T-helper 2 cell treated with Interferon-gamma antibody and Interleukin-4, amounts not matched to agents 5 μg/mL and 100 μg/mL, for 36 hours (primary cell): Measurements from ENCODE around the gene TFCP2L1.
"Not testable (repeated sequence)": the region's sequence is repeated elsewhere in the genome, so short reads cannot be mapped to it uniquely, and the experiment has no call there.

Experiments used
- DNase-seq: peaks from one replicate; pipeline ENCODE4 v3.0.0; 2021; ENCODE audit warnings: low spot score
- H3K27ac Mint-ChIP-seq: one replicate; pipeline ENCODE4 v1.8.0; 2021; ENCODE audit warnings: mild to moderate bottlenecking, mixed read lengths
- H3K27me3 Mint-ChIP-seq: one replicate; pipeline ENCODE4 v1.8.0; 2021; ENCODE audit warnings: low read depth, mixed read lengths
- H3K36me3 Mint-ChIP-seq: one replicate; pipeline ENCODE4 v1.8.0; 2021; ENCODE audit warnings: low read depth, mixed read lengths
- H3K4me1 Mint-ChIP-seq: one replicate; pipeline ENCODE4 v1.8.0; 2021; ENCODE audit warnings: low read depth, mixed read lengths
- H3K4me3 Mint-ChIP-seq: one replicate; pipeline ENCODE4 v1.8.0; 2022; ENCODE audit warnings: mild to moderate bottlenecking, moderate library complexity, mixed read lengths
- H3K9me3 Mint-ChIP-seq: one replicate; pipeline ENCODE4 v1.8.0; 2021; ENCODE audit warnings: mixed read lengths

Gene TFCP2L1

DNA sequence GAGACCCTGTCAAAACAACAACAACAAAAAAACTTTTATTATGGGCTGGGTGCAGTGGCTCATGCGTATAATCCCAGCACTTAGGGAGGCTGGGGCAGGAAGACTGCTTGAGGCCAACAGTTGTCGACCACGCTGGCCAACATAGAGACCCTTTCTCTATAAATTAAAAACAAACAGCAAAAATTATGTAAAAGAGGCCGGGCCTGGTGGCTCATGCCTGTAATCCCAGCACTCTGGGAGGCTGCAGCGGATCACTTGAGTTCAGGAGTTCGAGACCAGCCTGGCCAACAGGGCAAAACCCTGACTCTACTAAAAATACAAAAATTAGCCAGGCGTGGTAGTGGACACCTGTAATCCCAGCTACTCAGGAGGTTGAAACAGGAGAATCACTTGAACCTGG lies 15.6 kb downstream of the TFCP2L1 start:
- H3K27ac Mint-ChIP-seq: not testable (repeated sequence)

DNA sequence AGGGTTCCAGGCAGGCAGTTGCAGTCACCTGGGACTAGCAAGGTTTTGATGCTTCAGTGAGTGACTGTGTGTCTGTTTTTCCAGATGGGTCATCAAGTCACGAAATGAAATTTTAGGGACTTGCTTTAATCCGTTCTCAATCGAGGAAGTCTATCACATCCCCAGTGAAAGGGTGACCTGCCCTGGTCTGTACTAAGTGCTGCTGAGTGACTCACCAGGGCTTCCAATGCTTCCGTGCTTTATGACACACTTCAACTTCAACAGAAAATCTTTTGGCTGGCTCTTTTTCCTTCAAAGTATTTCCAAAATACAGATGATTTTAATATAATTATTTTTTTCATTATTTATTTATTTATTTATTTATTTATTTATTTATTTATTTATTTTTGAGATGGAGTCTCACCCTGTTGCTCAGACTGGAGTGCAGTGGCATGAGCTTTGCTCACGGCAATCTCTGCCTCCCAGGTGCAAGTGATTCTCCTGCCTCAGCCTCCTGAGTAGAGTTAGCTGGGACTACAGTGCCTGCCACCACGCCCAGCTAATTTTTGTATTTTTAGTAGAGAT lies 18.4 kb downstream of the TFCP2L1 start:
- Mint-ChIP-seq H3K4me1 (no peaks in the 10 kb centered on the region), H3K27me3 (peaks cover 2% of the 10 kb centered on the region), H3K36me3 (no peaks in the 10 kb centered on the region), H3K9me3 (no peaks in the 10 kb centered on the region), H3K4me3 (no peak overlapping the region), H3K27ac (no peak overlapping the region)
- no peak for DNase-seq

More for the DNA sequence above, 15.6 kb downstream of the TFCP2L1 start:
- not testable (repeated sequence) for H3K4me3 Mint-ChIP-seq, H3K9me3 Mint-ChIP-seq, H3K27me3 Mint-ChIP-seq, DNase-seq, H3K36me3 Mint-ChIP-seq, H3K4me1 Mint-ChIP-seq

DNA sequence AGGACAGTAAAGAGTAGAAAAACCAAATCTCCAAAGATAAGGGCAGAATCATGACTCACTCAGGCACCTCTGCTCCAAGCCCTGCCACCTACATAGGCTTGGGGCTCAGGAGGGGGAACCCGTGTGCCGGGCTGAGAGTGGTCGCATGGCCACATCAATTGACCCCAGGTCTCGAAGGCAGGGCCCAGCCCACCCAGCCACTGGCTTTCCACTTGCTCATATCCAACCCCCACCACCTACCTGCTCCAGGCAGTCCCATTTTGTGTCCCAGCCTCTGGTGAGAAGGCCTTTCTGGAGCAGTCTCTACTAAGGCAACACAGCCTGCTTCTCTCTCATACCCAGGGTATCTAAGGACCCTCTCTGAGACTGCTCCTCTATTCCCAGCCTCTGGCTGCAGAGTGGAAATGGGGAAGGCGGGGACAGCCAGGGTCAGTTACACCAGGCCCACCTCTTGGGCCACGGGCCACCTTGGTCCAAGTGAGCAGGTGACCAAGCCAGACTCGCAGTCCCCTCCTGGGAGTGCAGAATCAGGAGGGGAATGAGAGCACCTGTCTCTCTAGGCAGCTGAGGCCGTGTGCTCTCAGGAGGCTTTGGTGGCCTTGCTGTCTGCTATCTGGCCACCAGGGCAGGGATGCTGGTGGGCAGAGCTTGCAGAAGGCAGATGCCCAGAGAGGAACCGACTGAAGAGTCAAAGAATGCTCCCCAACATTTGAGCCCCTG lies 20.8 kb downstream of the TFCP2L1 start:
- Mint-ChIP-seq H3K27me3 (peaks cover 2% of the 10 kb centered on the region), H3K36me3 (no peaks in the 10 kb centered on the region)

DNA sequence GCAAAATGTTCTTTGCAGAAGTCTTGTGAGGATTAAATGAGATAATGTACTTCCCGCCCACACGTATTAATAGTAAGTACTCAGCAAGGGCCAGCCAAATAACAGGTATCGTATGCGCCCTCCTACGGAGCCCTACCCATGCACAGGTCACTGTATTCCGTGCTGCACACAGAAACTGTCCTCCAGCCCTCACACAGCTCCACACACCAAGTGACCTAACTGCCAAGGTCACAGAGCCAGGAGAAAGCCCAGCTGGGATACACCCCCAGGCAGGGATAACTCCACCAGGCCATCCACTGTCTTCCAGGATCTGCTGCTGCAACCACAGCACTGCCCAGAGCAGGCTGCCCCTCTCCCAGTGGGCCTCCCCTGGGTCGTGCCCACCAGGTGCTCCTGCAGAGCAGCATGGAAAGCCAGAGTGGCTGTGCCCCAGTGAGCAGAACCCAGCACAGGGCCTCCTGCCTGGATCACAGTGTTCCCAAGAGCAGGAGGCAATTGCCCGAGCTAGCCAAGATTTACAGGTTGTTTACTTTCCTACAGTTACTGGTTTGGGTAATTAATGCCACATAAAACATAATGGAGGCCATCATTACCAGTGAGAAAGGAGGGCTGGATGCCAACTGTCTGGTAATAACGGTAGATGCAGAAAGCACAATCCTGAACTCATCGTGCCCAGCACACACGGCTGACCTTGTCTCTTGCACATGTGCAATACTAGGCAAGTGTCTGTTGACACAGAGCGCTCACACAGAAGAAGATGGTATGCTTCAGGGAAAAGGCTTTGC lies 24.4 kb downstream of the TFCP2L1 start:
- Mint-ChIP-seq H3K4me1 (peaks cover 2% of the 10 kb centered on the region), H3K27ac (no peak overlapping the region), H3K4me3 (no peak overlapping the region), H3K9me3 (no peaks in the 10 kb centered on the region), H3K27me3 (peaks cover 4% of the 10 kb centered on the region), H3K36me3 (no peaks in the 10 kb centered on the region)
- no peak for DNase-seq

More for the DNA sequence above, 20.8 kb downstream of the TFCP2L1 start:
- DNase-seq: no peak
- H3K27ac Mint-ChIP-seq: no peak overlapping the region
- H3K4me3 Mint-ChIP-seq: no peak overlapping the region
- no peaks in the 10 kb centered on the region for H3K4me1 Mint-ChIP-seq
- H3K9me3 Mint-ChIP-seq: no peaks in the 10 kb centered on the region

- peaks cover 2% of the 10 kb centered on the region for H3K4me1 Mint-ChIP-seq
- no peaks in the 10 kb centered on the region for H3K36me3 Mint-ChIP-seq
- H3K27me3 Mint-ChIP-seq: peaks cover 4% of the 10 kb centered on the region
- H3K9me3 Mint-ChIP-seq: no peaks in the 10 kb centered on the region
- no peak overlapping the region for H3K27ac Mint-ChIP-seq
- no peak for DNase-seq
- H3K4me3 Mint-ChIP-seq: no peak overlapping the region
These were observed 27.0 kb downstream of the TFCP2L1 start for GRCh38 chr2:121258051-121258450.

DNA sequence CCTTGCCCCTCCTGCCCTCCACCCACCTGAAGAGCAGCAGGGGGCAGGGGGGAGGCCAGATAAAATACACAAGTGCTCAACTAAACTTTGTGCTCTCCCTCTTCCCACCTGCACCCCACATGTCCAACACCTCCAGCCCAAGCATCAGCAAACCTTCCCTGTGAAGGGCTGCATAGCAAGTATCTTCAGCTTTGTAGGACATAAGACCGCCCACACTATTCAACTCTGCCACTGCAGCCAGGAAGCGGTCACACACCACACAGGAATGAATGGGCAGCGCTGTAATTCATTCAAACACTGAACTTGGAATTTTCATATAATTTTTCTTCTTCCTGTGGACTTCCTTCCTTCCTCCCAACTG lies 27.5 kb downstream of the TFCP2L1 start:
- H3K4me1 Mint-ChIP-seq: peaks cover 2% of the 10 kb centered on the region
- peaks cover 4% of the 10 kb centered on the region for H3K27me3 Mint-ChIP-seq
- no peak overlapping the region for H3K27ac Mint-ChIP-seq
- no peak for DNase-seq
- H3K36me3 Mint-ChIP-seq: no peaks in the 10 kb centered on the region
- no peaks in the 10 kb centered on the region for H3K9me3 Mint-ChIP-seq
- no peak overlapping the region for H3K4me3 Mint-ChIP-seq

GRCh38 chr2:121256720-121257479 lies 28.1 kb downstream of the TFCP2L1 start:
- Mint-ChIP-seq H3K9me3 (no peaks in the 10 kb centered on the region), H3K36me3 (no peaks in the 10 kb centered on the region), H3K4me3 (no peak overlapping the region), H3K4me1 (peaks cover 2% of the 10 kb centered on the region), H3K27me3 (peaks cover 4% of the 10 kb centered on the region), H3K27ac (no peak overlapping the region)
- no peak for DNase-seq

DNA sequence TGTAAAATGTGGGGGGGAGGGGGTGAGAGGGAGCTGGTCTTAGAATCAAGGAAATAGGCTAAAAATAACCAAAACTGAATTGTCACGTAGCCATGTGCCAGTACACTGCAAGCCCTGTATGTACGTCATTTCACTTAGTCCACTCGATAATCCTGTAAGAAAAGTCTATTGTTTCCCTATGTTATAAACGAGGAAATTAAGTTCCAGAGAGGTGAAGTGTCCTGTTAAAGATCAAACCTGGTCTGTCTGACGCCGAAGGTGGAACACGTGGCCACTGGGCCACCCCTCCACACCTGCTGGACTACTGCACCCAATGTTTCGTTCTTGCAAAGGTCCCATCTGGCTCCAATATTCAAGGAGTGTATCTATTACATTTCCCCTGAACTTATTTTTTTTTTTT lies 29.6 kb downstream of the TFCP2L1 start:
- peaks cover 2% of the 10 kb centered on the region for H3K4me1 Mint-ChIP-seq
- no peak overlapping the region for H3K27ac Mint-ChIP-seq
- no peaks in the 10 kb centered on the region for H3K9me3 Mint-ChIP-seq
- no peak overlapping the region for H3K4me3 Mint-ChIP-seq
- H3K36me3 Mint-ChIP-seq: no peaks in the 10 kb centered on the region
- peaks cover 4% of the 10 kb centered on the region for H3K27me3 Mint-ChIP-seq
- DNase-seq: no peak

DNA sequence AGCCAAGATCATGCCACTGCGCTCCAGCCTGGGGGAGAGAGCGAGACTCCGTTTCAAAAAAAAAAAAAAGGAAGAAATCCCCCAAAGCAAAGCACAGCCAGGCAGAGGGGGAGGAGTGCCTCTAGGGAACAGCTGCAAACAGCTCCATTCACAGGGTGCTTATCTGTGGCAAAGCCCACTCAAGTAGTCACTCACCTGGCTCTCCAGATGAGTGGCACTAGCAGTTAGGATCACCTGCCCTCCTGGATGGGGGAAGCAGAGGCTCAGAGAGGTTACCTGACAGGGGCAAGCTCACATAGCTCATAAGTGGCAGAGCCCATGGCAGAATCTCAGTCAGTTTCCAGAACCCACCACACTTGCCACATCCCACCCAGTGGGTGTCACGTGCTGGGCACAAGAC lies 30.3 kb downstream of the TFCP2L1 start:
- Mint-ChIP-seq H3K27me3 (peaks cover 4% of the 10 kb centered on the region), H3K9me3 (no peaks in the 10 kb centered on the region), H3K27ac (no peak overlapping the region), H3K4me3 (no peak overlapping the region), H3K4me1 (peaks cover 2% of the 10 kb centered on the region), H3K36me3 (no peaks in the 10 kb centered on the region)
- DNase-seq: no peak

DNA sequence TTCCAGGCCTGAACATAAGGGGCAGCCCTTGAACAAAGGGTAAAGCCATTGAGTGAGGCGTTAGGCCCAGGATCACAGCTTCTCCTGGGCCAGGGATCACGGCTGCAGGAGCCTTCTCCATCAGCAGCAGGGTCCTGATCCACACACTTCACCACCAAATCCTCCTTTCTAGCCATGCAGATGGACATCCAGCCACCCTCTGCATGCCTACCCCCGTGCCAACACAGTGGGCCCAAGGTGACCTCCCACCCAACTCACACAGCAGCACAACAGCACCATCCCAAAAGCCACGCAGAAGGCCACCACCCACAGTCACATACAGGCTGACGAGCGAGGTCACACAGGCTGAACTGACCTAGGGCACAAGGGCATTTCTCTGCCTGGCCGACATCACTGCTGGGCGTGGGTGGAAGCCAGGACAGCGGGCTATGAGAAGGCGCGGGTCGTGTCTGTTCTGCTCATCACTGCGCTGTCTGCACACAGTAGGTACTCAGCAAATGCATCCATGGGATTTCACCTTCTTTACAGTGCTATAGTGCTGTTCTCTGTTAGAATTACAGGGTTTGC lies 31.2 kb downstream of the TFCP2L1 start:
- H3K4me1 Mint-ChIP-seq: peaks cover 2% of the 10 kb centered on the region
- H3K9me3 Mint-ChIP-seq: no peaks in the 10 kb centered on the region
- no peak overlapping the region for H3K27ac Mint-ChIP-seq
- no peaks in the 10 kb centered on the region for H3K36me3 Mint-ChIP-seq
- H3K4me3 Mint-ChIP-seq: no peak overlapping the region
- no peak for DNase-seq
- peaks cover 4% of the 10 kb centered on the region for H3K27me3 Mint-ChIP-seq

GRCh38 chr2:121253021-121253673 lies 31.9 kb downstream of the TFCP2L1 start:
- H3K4me1 Mint-ChIP-seq: peaks cover 2% of the 10 kb centered on the region
- peaks cover 4% of the 10 kb centered on the region for H3K27me3 Mint-ChIP-seq
- no peak for DNase-seq
- no peaks in the 10 kb centered on the region for H3K36me3 Mint-ChIP-seq
- no peak overlapping the region for H3K27ac Mint-ChIP-seq
- H3K4me3 Mint-ChIP-seq: no peak overlapping the region
- no peaks in the 10 kb centered on the region for H3K9me3 Mint-ChIP-seq

GRCh38 chr2:121251497-121251896 lies 33.5 kb downstream of the TFCP2L1 start:
- H3K4me3 Mint-ChIP-seq: no peak overlapping the region
- H3K27me3 Mint-ChIP-seq: no peaks in the 10 kb centered on the region
- H3K36me3 Mint-ChIP-seq: no peaks in the 10 kb centered on the region
- no peak for DNase-seq
- H3K9me3 Mint-ChIP-seq: no peaks in the 10 kb centered on the region
- H3K4me1 Mint-ChIP-seq: no peaks in the 10 kb centered on the region
- H3K27ac Mint-ChIP-seq: no peak overlapping the region

- Mint-ChIP-seq H3K27me3 (no peaks in the 10 kb centered on the region), H3K4me1 (no peaks in the 10 kb centered on the region), H3K27ac (no peak overlapping the region), H3K9me3 (no peaks in the 10 kb centered on the region), H3K4me3 (no peak overlapping the region), H3K36me3 (no peaks in the 10 kb centered on the region)
- DNase-seq: no peak
These were observed 36.1 kb downstream of the TFCP2L1 start for GRCh38 chr2:121248766-121249343.
